Measurements from ENCODE around the gene PCYT1A. TPM values are rescaled to one million over a fixed set of nuclear protein-coding genes. Genes with fewer than 3 reads are reported as not detected.
"Not testable (repeated sequence)": the region's sequence is repeated elsewhere in the genome, so short reads cannot be mapped to it uniquely, and the experiment has no call there.

PCYT1A gene
- total and polyA plus RNA-seq, 3 donors from 2014 or later: 51.3 to 69.3 (median 66.0) TPM

DNA sequence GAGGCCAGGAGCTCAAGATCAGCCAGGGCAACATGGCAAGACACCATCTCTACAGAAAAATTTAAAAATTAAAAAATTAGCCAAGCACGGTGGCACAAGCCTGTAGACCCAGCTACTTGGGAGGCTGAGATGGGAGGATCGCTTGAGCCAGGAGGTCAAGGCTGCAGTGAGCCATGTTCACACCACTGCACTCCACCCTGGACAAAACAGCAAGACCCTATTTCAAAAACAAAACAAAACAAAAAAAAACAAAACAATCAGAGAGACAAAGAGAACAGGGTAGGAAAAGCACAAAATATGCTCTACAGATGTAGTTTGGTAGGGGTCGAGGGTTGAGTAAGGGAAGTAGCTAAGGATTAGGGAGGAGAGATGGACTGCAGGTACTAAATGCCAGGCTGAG lies 27.1 kb upstream of the PCYT1A start:
- peaks cover 6% of the 10 kb centered on the region for H3K4me1 ChIP-seq
- H3K36me3 ChIP-seq (ENCODE audit: low read depth, missing control alignments): no peaks in the 10 kb centered on the region
- TF ChIP-seq POLR2A (IDR thresholded peaks at IDR 0.05): no peak
- TF ChIP-seq, protein P1, sequence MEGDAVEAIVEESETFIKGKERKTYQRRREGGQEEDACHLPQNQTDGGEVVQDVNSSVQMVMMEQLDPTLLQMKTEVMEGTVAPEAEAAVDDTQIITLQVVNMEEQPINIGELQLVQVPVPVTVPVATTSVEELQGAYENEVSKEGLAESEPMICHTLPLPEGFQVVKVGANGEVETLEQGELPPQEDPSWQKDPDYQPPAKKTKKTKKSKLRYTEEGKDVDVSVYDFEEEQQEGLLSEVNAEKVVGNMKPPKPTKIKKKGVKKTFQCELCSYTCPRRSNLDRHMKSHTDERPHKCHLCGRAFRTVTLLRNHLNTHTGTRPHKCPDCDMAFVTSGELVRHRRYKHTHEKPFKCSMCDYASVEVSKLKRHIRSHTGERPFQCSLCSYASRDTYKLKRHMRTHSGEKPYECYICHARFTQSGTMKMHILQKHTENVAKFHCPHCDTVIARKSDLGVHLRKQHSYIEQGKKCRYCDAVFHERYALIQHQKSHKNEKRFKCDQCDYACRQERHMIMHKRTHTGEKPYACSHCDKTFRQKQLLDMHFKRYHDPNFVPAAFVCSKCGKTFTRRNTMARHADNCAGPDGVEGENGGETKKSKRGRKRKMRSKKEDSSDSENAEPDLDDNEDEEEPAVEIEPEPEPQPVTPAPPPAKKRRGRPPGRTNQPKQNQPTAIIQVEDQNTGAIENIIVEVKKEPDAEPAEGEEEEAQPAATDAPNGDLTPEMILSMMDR (IDR thresholded peaks at IDR 0.05): no peak
- no peaks in the 10 kb centered on the region for H3K9me3 ChIP-seq
- intact Hi-C loops (cut with DNase I; ENCODE audit: low total_unique reads): no loop called here
- no peak overlapping the region for H3K4me3 ChIP-seq
- no peak overlapping the region for H3K27ac ChIP-seq
- no peaks in the 10 kb centered on the region for H3K27me3 ChIP-seq
- WGBS, 2 donors: 90 to 93% methylated on average over 3 of the region's 3 CpGs
- DNase-seq: no peak

DNA sequence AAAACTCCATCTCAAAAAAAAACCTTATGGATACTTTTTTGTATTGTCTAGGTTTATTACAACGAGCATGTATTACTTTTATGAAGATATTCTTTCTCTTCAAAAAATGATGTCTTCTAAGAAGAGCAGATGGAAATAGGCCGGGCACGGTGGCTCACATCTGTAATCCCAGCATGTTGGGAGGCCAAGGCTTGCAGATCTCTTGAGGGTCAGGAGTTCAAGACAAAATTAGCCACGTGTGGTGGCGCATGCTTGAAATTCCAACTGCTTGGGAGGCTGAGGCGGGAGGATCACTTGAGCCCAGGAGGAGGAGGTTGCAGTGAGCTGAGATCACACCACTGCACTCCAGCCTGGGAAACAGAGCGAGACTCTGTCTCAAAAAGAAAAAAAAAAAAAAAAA lies 26.6 kb upstream of the PCYT1A start:
- H3K27ac ChIP-seq; intact Hi-C loops (cut with DNase I; ENCODE audit: low total_unique reads); H3K9me3 ChIP-seq; H3K4me3 ChIP-seq; H3K36me3 ChIP-seq (ENCODE audit: low read depth, missing control alignments); H3K27me3 ChIP-seq; H3K4me1 ChIP-seq; DNase-seq: not testable (repeated sequence)
- 81% methylated on average over 7 of the region's 7 CpGs for WGBS, 2 donors

DNA sequence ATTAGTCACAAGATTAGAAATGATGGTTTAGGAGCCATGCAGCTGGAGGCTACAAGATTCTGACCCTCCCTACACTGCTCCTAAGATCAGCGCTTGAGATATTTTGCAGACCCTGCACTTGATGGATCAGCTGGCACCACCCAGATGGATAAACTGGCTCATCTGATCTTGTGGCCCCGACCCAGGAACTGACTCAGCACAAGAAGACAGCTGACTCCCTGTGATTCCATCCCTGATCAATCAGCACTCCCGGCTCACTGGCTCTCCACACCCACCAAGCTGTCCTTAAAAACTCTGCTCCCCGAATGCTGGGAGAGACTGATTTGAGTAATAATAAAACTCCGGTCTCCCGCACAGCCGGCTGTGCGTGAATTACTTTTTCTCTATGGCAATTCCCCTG lies 15.4 kb upstream of the PCYT1A start:
- intact Hi-C loops (cut with DNase I; ENCODE audit: low total_unique reads); DNase-seq; H3K9me3 ChIP-seq; H3K27ac ChIP-seq; H3K4me3 ChIP-seq; H3K4me1 ChIP-seq; H3K36me3 ChIP-seq (ENCODE audit: low read depth, missing control alignments); H3K27me3 ChIP-seq: not testable (repeated sequence)
- 64 to 69% methylated on average over 6 of the region's 8 CpGs for WGBS, 2 donors

DNA sequence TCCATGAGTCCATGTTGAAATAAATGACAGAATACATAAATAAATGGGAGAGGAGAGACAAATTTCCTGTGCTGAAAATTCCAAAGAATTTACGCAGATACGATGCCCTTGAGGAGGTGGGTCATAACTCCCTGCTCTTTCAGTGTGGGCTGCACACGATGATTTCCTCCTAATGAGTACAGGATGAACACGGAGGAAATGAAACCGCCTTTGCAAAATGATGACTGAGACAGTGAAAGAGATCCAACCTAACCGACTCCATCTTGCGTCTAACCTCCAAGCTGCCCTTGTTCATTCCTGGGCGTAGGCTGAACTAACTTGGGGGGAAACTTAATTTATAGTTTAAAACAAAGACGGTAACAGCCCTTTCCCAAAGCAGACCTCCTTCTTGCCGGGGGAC lies 15.0 kb upstream of the PCYT1A start:
- WGBS, 2 donors: 34 to 38% methylated on average over 8 of the region's 10 CpGs
- H3K27ac ChIP-seq; intact Hi-C loops (cut with DNase I; ENCODE audit: low total_unique reads); H3K27me3 ChIP-seq; H3K4me1 ChIP-seq; DNase-seq; H3K9me3 ChIP-seq; H3K4me3 ChIP-seq; H3K36me3 ChIP-seq (ENCODE audit: low read depth, missing control alignments): not testable (repeated sequence)

DNA sequence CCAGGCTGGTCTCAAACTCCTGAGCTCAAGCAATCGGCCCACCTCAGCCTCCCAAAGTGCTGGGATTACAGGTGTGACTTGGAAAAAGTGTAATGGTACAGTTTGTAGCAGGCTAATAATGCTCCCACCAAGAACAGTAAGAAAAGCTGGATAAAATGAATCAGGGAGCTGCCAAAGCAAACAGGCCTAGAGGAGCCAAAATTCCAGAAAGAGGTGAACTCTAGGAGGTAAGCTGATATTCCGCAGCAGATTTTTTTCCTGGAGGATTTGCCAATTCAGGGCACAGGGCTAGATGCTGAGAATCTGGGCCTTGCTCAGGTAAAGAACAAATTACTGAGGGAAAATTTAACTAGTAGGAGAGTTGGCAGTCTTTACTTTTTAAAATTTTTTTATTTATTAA lies 11.0 kb upstream of the PCYT1A start:
- DNase-seq: no peak
- no peaks in the 10 kb centered on the region for H3K27me3 ChIP-seq
- no peak overlapping the region for H3K27ac ChIP-seq
- H3K36me3 ChIP-seq (ENCODE audit: low read depth, missing control alignments): no peaks in the 10 kb centered on the region
- no peak for TF ChIP-seq POLR2A (IDR thresholded peaks at IDR 0.05)
- TF ChIP-seq, protein P1 (IDR thresholded peaks at IDR 0.05): no peak
- H3K4me1 ChIP-seq: no peaks in the 10 kb centered on the region
- WGBS, 2 donors: 68 to 74% methylated on average over 2 of the region's 2 CpGs
- intact Hi-C loops (cut with DNase I; ENCODE audit: low total_unique reads): no loop called here
- no peak overlapping the region for H3K4me3 ChIP-seq
- no peaks in the 10 kb centered on the region for H3K9me3 ChIP-seq

DNA sequence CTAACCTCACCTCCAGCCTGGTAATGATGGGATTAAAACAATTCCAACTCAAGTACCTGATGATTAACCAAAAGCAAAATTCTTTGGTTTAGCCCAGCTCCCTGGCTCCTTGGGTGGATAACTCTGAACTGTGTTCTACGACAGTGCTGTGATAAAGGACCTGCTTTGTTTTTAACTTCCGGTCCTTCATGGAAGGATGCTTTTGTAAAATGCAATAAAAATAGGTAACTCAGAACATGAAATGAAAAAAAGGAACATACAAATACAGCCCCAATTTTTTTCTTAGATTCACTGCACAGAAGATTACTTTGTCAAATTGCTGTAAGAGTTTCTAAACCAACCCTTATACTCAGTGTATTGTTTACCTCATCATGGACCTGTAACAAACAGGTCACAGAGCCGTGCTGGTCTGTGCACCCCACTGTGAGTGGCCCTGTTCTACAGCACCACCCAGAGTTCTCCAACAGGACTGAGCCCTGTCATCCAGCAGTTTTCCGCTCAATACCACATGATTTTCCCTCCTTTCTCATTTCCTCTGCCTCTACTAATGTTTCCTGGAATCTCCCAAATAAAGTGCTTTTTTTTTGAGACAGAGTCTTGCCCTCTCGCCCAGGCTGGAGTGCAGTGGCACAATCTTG lies 4.9 kb upstream of the PCYT1A start:
- intact Hi-C loops (cut with DNase I; ENCODE audit: low total_unique reads): no loop called here
- TF ChIP-seq, protein P1 (IDR thresholded peaks at IDR 0.05): no peak

More for the DNA sequence above, 4.9 kb upstream of the PCYT1A start:
- no peak overlapping the region for H3K27ac ChIP-seq
- H3K4me1 ChIP-seq: no peaks in the 10 kb centered on the region
- H3K27me3 ChIP-seq: no peaks in the 10 kb centered on the region
- no peak for DNase-seq
- H3K36me3 ChIP-seq (ENCODE audit: low read depth, missing control alignments): no peaks in the 10 kb centered on the region
- H3K4me3 ChIP-seq: no peak overlapping the region
- WGBS, 2 donors: 80 to 81% methylated on average over 5 of the region's 5 CpGs
- no peaks in the 10 kb centered on the region for H3K9me3 ChIP-seq

Data from testis (tissue), 3 donors.